ENCODE results near the gene CEP250. TPM values are rescaled to one million over a fixed set of nuclear protein-coding genes. Genes with fewer than 3 reads are reported as not detected.
"Not testable (repeated sequence)": the region's sequence is repeated elsewhere in the genome, so short reads cannot be mapped to it uniquely, and the experiment has no call there.

CEP250 gene
- total and polyA plus RNA-seq, 2 experiments from 2014 or later = 15.5 to 21.7 TPM

- H3K9me2 ChIP-seq (ENCODE audit: insufficient read depth) = no peaks in the 10 kb centered on the region
- H3K4me1 ChIP-seq (ENCODE audit: insufficient read depth) = peaks cover 10% of the 10 kb centered on the region
- no peaks in the 10 kb centered on the region; the same call in 1 of the 2 replicates for H3K36me3 ChIP-seq (ENCODE audit: low read depth)
- in situ Hi-C loops (cut with MboI) = no loop called here
- H3K4me3 ChIP-seq = no peak overlapping the region
- 98 to 100% methylated on average over 4 of the region's 4 CpGs for WGBS, 2 experiments (ENCODE audit: low coverage in 1 of 2, low lambda C conversion rate in 2 of 2, missing lambda C conversion rate in 2 of 2)
- H4K20me1 ChIP-seq (ENCODE audit: insufficient read depth) = no peaks in the 10 kb centered on the region
- peaks cover 11% of the 10 kb centered on the region; the same call in 1 of the 2 replicates for H3F3A ChIP-seq (ENCODE audit: insufficient read depth)
- H3K9me3 ChIP-seq (ENCODE audit: low read depth) = no peaks in the 10 kb centered on the region
- DNase-seq = no peak
- no peak overlapping the region for H3K9ac ChIP-seq
- H3K27me3 ChIP-seq (replicated peaks; ENCODE audit: insufficient read depth) = no peaks in the 10 kb centered on the region
- no peak overlapping the region for H2AFZ ChIP-seq
- H3K27ac ChIP-seq = no peak overlapping the region
- H3K79me2 ChIP-seq (ENCODE audit: insufficient read depth) = no peaks in the 10 kb centered on the region
- TF ChIP-seq EZH2phosphoT487 (IDR thresholded peaks at IDR 0.05; ENCODE audit: insufficient read depth, low read depth) = no peak
- no peak for TF ChIP-seq EZH2 (IDR thresholded peaks at IDR 0.05; ENCODE audit: insufficient read depth, poor library complexity, severe bottlenecking)
- no peak overlapping the region for H3K4me2 ChIP-seq (ENCODE audit: unreplicated experiment)
Measured at GRCh38 chr20:35515341-35515740, 59.9 kb downstream of the CEP250 start.

GRCh38 chr20:35515949-35516645 lies 60.7 kb downstream of the CEP250 start:
- no peak overlapping the region for H3K4me3 ChIP-seq
- H3F3A ChIP-seq (ENCODE audit: insufficient read depth) = peaks cover 11% of the 10 kb centered on the region; the same call in 1 of the 2 replicates
- peaks cover 10% of the 10 kb centered on the region for H3K4me1 ChIP-seq (ENCODE audit: insufficient read depth)
- H4K20me1 ChIP-seq (ENCODE audit: insufficient read depth) = no peaks in the 10 kb centered on the region
- H3K9me3 ChIP-seq (ENCODE audit: low read depth) = no peaks in the 10 kb centered on the region
- H3K79me2 ChIP-seq (ENCODE audit: insufficient read depth) = no peaks in the 10 kb centered on the region
- H3K27ac ChIP-seq = no peak overlapping the region
- in situ Hi-C loops (cut with MboI) = no loop called here
- no peak overlapping the region for H2AFZ ChIP-seq
- H3K9ac ChIP-seq = no peak overlapping the region
- no peaks in the 10 kb centered on the region for H3K36me3 ChIP-seq (ENCODE audit: low read depth)
- no peaks in the 10 kb centered on the region for H3K27me3 ChIP-seq (replicated peaks; ENCODE audit: insufficient read depth)
- no peaks in the 10 kb centered on the region for H3K9me2 ChIP-seq (ENCODE audit: insufficient read depth)
- H3K4me2 ChIP-seq (ENCODE audit: unreplicated experiment) = peak overlapping the region; percentile 26
- 20 to 27% methylated on average over 3 of the region's 3 CpGs for WGBS, 2 experiments (ENCODE audit: low coverage in 1 of 2, low lambda C conversion rate in 2 of 2, missing lambda C conversion rate in 2 of 2)
- TF ChIP-seq EZH2 (IDR thresholded peaks at IDR 0.05; ENCODE audit: insufficient read depth, poor library complexity, severe bottlenecking) = no peak
- no peak for TF ChIP-seq EZH2phosphoT487 (IDR thresholded peaks at IDR 0.05; ENCODE audit: insufficient read depth, low read depth)
- DNase-seq = peak; percentile 89

DNA sequence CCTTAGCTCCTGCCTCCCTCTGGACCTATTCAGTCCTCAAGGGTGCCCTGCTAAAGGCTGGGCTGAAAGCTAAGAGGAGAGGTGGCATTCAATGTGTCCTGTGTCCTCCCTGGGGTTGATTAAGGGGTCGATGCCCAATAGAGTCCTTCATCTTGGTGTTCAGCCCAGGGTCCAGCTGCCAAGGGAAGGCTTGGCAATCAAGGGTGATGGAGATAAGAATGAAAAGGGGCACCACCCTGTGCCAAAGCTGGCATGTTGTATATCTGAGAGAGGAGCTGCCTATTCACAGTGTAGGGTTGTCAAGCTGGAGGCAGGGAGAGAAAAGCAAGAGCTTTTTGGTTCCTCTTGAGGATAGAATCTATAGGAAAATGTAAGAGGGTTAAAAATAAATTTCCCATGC lies 61.7 kb downstream of the CEP250 start:
- Histone ChIP-seq H3K9ac (no peak overlapping the region), H3F3A (ENCODE audit: insufficient read depth) (peaks cover 11% of the 10 kb centered on the region; the same call in 1 of the 2 replicates), H3K9me3 (ENCODE audit: low read depth) (no peaks in the 10 kb centered on the region), H3K4me3 (no peak overlapping the region), H3K4me1 (ENCODE audit: insufficient read depth) (peaks cover 10% of the 10 kb centered on the region), H3K9me2 (ENCODE audit: insufficient read depth) (no peaks in the 10 kb centered on the region), H3K4me2 (ENCODE audit: unreplicated experiment) (no peak overlapping the region), H3K27ac (no peak overlapping the region), H3K79me2 (ENCODE audit: insufficient read depth) (no peaks in the 10 kb centered on the region), H4K20me1 (ENCODE audit: insufficient read depth) (no peaks in the 10 kb centered on the region), H2AFZ (no peak overlapping the region), H3K36me3 (ENCODE audit: low read depth) (no peaks in the 10 kb centered on the region), H3K27me3 (replicated peaks; ENCODE audit: insufficient read depth) (no peaks in the 10 kb centered on the region)
- 63 to 75% methylated on average over 1 of the region's 1 CpG for WGBS, 2 experiments (ENCODE audit: low coverage in 1 of 2, low lambda C conversion rate in 2 of 2, missing lambda C conversion rate in 2 of 2)
- no peak for DNase-seq
- TF ChIP-seq EZH2phosphoT487 (IDR thresholded peaks at IDR 0.05; ENCODE audit: insufficient read depth, low read depth) (no peak), EZH2 (IDR thresholded peaks at IDR 0.05; ENCODE audit: insufficient read depth, poor library complexity, severe bottlenecking) (no peak)
- in situ Hi-C loops (cut with MboI) = no loop called here

DNA sequence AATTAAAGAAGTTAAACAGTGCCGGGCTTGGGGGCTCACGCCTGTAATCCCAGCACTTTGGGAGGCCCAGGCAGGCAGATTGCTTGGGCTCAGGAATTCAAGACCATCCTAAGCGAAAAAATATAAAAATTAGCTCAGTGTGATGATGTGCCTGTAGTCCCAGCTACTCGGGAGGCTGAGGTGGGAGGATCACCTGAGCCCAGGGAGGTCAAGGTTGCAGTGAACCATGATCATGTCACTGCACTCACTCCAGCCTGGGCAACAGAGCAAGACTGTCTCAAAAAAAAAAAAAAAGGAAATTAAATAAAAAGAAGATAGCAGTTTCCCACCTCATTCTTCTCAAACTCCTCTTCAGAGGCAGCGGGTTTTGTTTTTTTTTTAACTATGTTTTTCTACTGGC lies 62.4 kb downstream of the CEP250 start:
- H3K4me1 ChIP-seq (ENCODE audit: insufficient read depth) = peaks cover 10% of the 10 kb centered on the region
- H3K36me3 ChIP-seq (ENCODE audit: low read depth); in situ Hi-C loops (cut with MboI); H3K9me2 ChIP-seq (ENCODE audit: insufficient read depth); H3K9ac ChIP-seq; H4K20me1 ChIP-seq (ENCODE audit: insufficient read depth); H3K27ac ChIP-seq; H3K79me2 ChIP-seq (ENCODE audit: insufficient read depth); DNase-seq; H3K27me3 ChIP-seq (replicated peaks; ENCODE audit: insufficient read depth); H3K4me2 ChIP-seq (ENCODE audit: unreplicated experiment); H2AFZ ChIP-seq; H3K9me3 ChIP-seq (ENCODE audit: low read depth); H3K4me3 ChIP-seq: not testable (repeated sequence)
- WGBS, 2 experiments (ENCODE audit: low coverage in 1 of 2, low lambda C conversion rate in 2 of 2, missing lambda C conversion rate in 2 of 2) = 95 to 96% methylated on average over 5 of the region's 5 CpGs
- H3F3A ChIP-seq (ENCODE audit: insufficient read depth) = peaks cover 11% of the 10 kb centered on the region; the same call in 1 of the 2 replicates

Data from GM23248 (cell line).